Lung microvascular endothelial cell (primary cell): ENCODE data around the gene TMTC2. TPM values are rescaled to one million over a fixed set of nuclear protein-coding genes. Genes with fewer than 3 reads are reported as not detected.

Experiments
- DNase-seq, 2 donors: peaks; one replicate each; pipeline versions ENCODE4 v3.0.0 to v3.0.0-alpha.2; 2010; ENCODE audit warnings: low read depth in 2 of 2
- total RNA-seq: library from RNA; depleted of rRNA; stranded (reverse); fragments of >200 nt; gene quantifications from 2 replicates; pipeline ENCODE4 v1.2.1, GENCODE V29; 2014

Gene TMTC2
- total RNA-seq, 1 donor from 2014 or later, result 13.9 TPM

GRCh38 chr12:82950356-82950755 is 263.6 kb downstream of the TMTC2 start:
- no peak for DNase-seq

- DNase-seq, result no peak
Observed at GRCh38 chr12:82952946-82953345, 266.2 kb downstream of the TMTC2 start.

- DNase-seq, result no peak
Observed at GRCh38 chr12:82953397-82953796, 266.7 kb downstream of the TMTC2 start.

DNA sequence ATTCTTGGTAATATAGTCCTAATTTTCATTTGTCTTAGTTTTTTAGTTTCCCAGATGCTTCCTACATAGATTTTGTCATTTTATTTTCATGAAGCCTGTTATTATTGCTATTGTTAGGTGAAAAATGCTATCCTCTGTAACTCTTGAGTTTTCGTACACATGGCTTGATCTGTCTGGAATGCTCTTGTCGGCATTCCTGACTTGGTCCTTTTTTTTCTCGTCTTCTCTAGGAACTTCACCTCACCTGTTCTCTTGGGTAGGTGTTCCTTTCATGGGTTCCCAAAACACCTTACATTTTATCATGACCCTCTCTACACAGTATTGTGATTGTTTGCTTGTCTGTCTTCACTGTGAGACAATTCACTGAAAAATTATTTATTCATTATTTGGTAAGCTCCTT is 267.4 kb downstream of the TMTC2 start:
- no peak for DNase-seq

GRCh38 chr12:82954572-82954971 is 267.9 kb downstream of the TMTC2 start:
- DNase-seq, result no peak

- no peak for DNase-seq
Observed at GRCh38 chr12:82955043-82955442, 268.3 kb downstream of the TMTC2 start.

- no peak for DNase-seq
Observed at GRCh38 chr12:82958966-82959365, 272.3 kb downstream of the TMTC2 start.

- DNase-seq, result no peak
Observed at GRCh38 chr12:82959821-82960220, 273.1 kb downstream of the TMTC2 start.

- DNase-seq, result no peak
Observed at GRCh38 chr12:82961835-82962234, 275.1 kb downstream of the TMTC2 start.

GRCh38 chr12:82963956-82964355 is 277.2 kb downstream of the TMTC2 start:
- DNase-seq, result no peak

- DNase-seq, result no peak
Observed at GRCh38 chr12:82964446-82964845, 277.7 kb downstream of the TMTC2 start.

- DNase-seq, result peak; percentile 14 to 41
Observed at GRCh38 chr12:82966001-82966559, 279.4 kb downstream of the TMTC2 start.

GRCh38 chr12:82968631-82969367 is 282.1 kb downstream of the TMTC2 start:
- DNase-seq, result no peak

GRCh38 chr12:82970614-82971013 is 283.9 kb downstream of the TMTC2 start:
- DNase-seq, result no peak

GRCh38 chr12:82971584-82971983 is 284.9 kb downstream of the TMTC2 start:
- DNase-seq, result no peak

- DNase-seq, result no peak
Observed at GRCh38 chr12:82972624-82973023, 285.9 kb downstream of the TMTC2 start.

GRCh38 chr12:82973592-82973991 is 286.9 kb downstream of the TMTC2 start:
- DNase-seq, result no peak

DNA sequence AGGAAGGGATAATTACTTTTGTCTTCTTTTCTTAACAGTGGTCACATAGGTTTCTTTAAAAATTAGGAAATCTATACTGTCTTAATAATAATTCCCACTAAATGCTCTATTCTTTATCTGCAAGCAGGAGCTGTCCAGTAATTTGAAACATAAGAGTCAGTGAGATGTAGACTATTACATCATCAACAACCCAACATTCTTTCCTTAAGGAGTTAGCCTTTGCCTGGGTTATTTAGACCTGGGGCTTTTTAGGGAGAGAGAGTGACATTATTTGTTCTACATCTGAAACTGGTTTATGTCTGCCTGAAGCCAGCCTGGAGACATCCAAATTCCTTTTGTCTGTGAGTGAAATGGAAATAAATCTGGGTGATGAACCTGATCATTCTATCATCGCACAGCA is 294.4 kb downstream of the TMTC2 start:
- peak in 1 of 2 donors; percentile 2 for DNase-seq

DNA sequence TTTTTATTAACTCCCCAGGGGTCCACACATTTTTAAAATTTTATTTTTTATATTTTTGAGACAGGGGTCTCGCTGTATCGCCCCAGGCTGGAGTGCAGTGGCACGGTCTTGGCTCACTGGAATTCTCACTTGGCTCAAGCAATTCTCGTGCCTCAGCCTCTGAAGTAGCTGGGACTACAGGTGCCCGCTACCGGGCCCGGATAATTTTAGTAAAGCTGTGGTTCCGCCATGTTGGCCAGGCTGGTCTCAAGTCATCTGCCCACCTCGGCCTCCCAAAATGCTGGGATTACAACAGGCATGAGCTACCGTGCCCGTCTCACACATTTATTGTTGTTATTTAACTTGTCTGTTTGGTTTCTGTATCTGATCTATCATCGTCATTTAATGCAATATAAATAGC is 307.4 kb downstream of the TMTC2 start:
- DNase-seq, result no peak

GRCh38 chr12:82996168-82996812 is 309.6 kb downstream of the TMTC2 start:
- no peak for DNase-seq

- no peak for DNase-seq
Observed at GRCh38 chr12:82998509-82998908, 311.8 kb downstream of the TMTC2 start.

GRCh38 chr12:83003026-83003425 is 316.3 kb downstream of the TMTC2 start:
- DNase-seq, result no peak
